22Rv1 (cell line): Measurements from ENCODE around the gene CNGA3.

Experiments used
- ZFX ChIP-seq: fragments of 450-650 bp; IDR thresholded peaks from 2 replicates; pipeline ENCODE4 v1.6.1; 2017; ENCODE audit warnings: antibody characterized with exemption, borderline replicate concordance
- TF ChIP-seq, protein P1 (sequence below): fragments of 450-650 bp; IDR thresholded peaks from 2 replicates; pipeline ENCODE4 v1.5.1; 2017; ENCODE audit warnings: mild to moderate bottlenecking

DNA sequence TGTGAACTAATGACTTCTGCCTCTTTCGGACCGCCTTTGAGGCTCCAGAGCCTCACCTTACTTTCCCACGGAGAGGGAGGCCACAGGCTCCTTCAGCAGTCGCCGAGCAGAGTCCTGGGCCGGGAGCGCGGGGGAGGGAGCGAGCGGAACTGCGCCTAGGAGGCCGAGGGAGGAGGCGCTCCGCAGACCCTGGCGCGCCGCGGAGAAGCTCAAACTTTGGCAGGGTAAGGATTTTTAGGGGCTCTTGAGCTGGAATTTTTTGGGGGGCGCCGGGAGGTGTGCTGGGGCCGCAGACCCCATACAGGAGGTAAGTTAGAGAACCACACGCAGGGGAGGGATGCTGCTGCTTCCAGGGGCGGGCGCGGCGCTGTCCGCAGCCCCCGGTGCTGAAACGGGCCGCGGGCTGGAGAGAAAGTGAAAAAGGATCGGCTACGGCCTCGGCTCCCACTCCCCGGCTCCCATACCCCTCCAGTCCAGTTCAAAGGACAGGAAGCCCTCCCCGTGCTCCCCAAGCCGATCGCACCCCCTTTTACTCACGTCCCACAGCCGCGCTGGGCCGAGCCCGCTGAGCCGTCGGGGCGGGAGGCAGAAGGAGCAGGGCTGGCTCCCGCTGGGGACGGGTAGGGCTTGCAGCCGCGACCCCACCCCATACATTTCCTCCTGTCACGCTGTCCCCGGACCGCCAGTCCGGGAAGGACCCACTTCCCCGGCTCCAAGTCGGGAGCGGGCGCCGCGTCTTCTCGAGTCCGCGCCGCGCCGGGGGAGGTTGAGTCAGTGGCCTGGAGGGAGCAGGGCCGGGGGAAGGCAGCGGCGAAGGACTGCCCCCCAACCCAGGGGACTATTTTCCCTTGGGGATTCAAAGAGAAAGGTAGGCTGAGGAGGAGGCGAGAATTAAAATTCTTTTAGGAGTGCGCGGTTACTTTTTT lies at the start of gene CNGA3:
- TF ChIP-seq, protein P1, sequence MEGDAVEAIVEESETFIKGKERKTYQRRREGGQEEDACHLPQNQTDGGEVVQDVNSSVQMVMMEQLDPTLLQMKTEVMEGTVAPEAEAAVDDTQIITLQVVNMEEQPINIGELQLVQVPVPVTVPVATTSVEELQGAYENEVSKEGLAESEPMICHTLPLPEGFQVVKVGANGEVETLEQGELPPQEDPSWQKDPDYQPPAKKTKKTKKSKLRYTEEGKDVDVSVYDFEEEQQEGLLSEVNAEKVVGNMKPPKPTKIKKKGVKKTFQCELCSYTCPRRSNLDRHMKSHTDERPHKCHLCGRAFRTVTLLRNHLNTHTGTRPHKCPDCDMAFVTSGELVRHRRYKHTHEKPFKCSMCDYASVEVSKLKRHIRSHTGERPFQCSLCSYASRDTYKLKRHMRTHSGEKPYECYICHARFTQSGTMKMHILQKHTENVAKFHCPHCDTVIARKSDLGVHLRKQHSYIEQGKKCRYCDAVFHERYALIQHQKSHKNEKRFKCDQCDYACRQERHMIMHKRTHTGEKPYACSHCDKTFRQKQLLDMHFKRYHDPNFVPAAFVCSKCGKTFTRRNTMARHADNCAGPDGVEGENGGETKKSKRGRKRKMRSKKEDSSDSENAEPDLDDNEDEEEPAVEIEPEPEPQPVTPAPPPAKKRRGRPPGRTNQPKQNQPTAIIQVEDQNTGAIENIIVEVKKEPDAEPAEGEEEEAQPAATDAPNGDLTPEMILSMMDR = no peak
- no peak for TF ChIP-seq ZFX
